Measurements from ENCODE around the gene UCHL5.

GRCh38 chr1:193105821-193106177 is 46.6 kb upstream of the UCHL5 start:
- TF ChIP-seq REST (IDR thresholded peaks at IDR 0.05; ENCODE audit: borderline replicate concordance) (no peak), RAD21 (conservative IDR thresholded peaks at IDR 0.05) (no peak), POLR2AphosphoS5 (IDR thresholded peaks at IDR 0.05) (no peak), EP300 (conservative IDR thresholded peaks at IDR 0.05; ENCODE audit: poor library complexity, severe bottlenecking) (no peak), SMC3 (conservative IDR thresholded peaks at IDR 0.05; ENCODE audit: poor library complexity) (no peak), TAF1 (IDR thresholded peaks at IDR 0.05; ENCODE audit: low read depth) (no peak)
- TF ChIP-seq, protein P1, sequence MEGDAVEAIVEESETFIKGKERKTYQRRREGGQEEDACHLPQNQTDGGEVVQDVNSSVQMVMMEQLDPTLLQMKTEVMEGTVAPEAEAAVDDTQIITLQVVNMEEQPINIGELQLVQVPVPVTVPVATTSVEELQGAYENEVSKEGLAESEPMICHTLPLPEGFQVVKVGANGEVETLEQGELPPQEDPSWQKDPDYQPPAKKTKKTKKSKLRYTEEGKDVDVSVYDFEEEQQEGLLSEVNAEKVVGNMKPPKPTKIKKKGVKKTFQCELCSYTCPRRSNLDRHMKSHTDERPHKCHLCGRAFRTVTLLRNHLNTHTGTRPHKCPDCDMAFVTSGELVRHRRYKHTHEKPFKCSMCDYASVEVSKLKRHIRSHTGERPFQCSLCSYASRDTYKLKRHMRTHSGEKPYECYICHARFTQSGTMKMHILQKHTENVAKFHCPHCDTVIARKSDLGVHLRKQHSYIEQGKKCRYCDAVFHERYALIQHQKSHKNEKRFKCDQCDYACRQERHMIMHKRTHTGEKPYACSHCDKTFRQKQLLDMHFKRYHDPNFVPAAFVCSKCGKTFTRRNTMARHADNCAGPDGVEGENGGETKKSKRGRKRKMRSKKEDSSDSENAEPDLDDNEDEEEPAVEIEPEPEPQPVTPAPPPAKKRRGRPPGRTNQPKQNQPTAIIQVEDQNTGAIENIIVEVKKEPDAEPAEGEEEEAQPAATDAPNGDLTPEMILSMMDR (IDR thresholded peaks at IDR 0.05; ENCODE audit: poor library complexity, severe bottlenecking), result no peak
